IPS-18c (cell line): ENCODE data around the gene KCNG2.

Source experiments
- H3K4me3 ChIP-seq: 2 replicates; pipeline ENCODE4 v1.7.0; 2013; ENCODE audit warnings: low read depth, mild to moderate bottlenecking, low read length, moderate library complexity; ENCODE audit not compliant: insufficient read depth
- H3K9me3 ChIP-seq: one replicate; pipeline ENCODE4 v1.6.1; 2013; ENCODE audit warnings: mild to moderate bottlenecking, low read length, moderate library complexity; ENCODE audit not compliant: control insufficient read depth, insufficient read depth

Gene KCNG2

DNA sequence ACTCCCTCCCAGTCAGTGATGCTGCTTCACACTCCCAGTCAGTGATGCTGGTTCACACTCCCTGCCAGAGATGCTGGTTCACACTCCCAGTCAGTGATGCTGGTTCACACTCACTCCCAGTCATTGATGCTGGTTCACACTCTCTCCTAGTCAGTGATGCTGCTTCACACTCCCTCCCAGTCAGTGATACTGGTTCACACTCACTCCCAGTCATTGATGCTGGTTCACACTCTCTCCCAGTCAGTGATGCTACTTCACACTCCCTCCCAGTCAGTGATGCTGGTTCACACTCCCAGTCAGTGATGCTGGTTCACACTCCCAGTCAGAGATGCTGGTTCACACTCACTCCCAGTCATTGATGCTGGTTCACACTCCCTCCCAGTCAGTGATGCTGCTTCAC is 34.3 kb upstream of the KCNG2 start:
- Histone ChIP-seq H3K4me3 (no peak overlapping the region), H3K9me3 (peaks cover 2% of the 10 kb centered on the region)

DNA sequence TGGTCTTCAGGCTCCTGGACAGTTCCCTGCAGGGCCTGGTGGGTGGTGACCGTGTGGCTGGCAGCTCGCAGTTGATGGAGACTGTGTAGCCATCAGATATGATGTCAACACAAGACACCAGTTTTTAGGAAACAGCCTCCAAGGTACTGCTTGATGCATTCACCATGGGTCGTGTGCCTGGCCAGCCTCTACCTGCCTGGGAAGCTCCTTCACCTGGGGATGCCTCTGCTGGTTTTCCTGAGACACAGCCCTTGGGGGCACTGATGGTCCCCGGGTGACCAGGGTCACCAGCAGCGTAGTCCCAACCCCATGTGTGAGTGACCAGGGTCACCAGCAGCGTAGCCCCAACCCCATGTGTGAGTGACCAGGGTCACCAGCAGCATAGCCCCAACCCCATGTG is 33.6 kb upstream of the KCNG2 start:
- no peak overlapping the region for H3K4me3 ChIP-seq
- H3K9me3 ChIP-seq = peaks cover 2% of the 10 kb centered on the region

DNA sequence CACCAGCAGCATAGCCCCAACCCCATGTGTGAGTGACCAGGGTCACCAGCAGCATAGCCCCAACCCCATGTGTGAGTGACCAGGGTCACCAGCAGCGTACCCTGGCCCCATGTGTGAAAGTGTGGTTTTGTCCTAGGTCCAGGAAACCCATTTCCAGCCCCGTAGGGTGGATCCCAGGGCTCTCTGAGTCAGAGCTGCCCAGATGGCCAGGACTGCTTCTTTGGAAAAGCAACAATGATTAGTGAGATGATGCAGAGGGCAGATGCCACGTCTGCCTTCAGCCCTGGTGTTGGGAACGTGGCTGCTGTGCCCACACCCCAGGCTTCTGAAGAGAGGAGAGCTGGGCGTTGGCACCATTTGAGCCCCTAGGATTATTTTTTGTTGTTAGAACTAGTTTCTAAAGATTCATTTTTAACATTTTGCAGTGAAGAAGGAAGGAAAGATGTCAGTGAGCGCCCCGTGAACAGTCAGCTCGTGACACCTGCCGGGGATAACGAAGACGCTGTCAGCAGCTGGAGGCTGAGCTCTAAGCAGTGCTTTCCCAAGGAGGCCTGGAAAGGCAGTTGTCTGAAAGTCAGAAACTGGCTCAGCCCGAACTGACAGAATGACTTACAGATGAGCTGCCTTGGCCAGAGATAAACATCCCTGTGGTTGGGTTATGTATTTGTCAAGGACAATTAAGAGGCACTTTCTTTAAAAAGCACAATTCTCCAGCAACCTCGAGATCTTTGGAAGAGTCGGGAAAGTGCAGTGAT is 32.1 kb upstream of the KCNG2 start:
- peaks cover 4% of the 10 kb centered on the region for H3K9me3 ChIP-seq
- no peak overlapping the region for H3K4me3 ChIP-seq

DNA sequence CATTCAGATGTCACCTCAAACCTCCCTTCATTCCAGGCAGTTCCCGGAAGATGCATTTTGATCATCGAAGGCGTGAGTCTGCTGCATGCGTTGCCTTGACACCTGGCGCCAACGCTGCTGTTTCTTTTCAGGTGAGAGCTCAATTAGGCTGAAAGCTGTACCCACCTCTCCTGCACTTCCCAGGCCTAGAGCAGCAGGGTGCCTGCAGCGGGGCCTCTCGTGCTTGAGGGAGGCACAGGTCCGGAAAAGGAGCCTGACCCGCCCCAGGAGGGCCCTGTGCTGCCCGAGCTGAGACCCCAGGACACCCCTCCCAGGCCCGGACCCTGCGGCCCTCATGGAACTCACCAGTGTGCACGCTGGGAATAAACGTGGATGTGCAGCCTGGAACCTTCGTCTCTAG is 31.4 kb upstream of the KCNG2 start:
- peaks cover 4% of the 10 kb centered on the region for H3K9me3 ChIP-seq
- H3K4me3 ChIP-seq = no peak overlapping the region

DNA sequence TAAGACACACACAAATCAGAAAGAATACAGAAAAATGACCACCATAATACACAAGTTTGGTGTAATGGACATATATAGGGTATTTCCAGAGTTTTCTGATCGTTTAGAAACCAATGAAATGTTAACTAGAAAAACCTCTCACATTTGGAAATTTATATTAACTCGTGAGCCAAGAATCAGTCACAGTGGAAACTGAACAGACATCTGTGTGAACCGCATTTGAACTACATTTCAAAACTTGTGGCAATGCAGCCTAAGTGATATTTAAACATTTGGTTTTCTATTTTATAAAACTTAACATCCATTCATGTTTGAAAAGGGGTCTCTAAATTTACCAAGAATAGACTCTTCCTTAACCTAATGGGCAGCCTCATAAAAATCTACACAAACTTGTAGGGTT is 29.0 kb upstream of the KCNG2 start:
- Histone ChIP-seq H3K9me3 (peaks cover 4% of the 10 kb centered on the region), H3K4me3 (no peak overlapping the region)

DNA sequence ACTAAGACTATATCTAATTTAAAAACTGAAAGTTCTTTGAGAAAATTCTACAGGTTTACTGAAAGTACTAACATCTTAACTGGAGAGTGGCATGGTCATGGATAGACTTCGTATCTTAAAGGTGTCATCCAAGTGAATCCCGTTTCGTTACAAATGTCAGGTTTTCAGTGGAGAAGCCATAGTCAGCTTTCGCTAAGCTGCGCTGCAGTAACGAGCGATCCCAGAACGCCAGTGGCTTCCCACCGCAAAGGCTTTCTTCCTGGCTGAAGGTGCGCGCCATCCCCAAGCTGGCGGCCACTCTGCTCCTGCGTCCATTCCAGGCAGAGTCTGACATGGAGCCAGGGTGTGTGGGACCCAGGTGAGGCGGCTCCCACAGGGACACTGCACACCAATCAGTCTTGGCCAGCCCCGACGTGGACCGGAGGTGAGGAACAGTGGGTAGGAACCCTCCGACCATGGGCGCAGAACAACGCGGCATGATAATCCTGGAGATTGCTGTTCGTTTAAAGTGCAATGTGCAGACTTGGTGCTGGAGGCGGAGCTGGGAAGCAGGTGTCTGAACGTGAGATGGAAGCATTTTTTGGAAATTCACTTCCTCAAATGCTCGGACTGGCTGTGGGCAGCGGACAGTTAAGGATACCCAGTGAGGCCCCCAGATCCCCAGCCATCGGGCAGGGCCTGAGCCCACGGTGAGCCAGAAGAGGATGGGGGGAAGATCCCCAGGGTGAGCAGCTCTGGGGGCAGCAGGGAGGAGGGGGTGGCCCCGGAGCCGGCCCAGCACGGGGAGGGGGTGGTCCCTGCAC is 27.8 kb upstream of the KCNG2 start:
- no peak overlapping the region; the same call in 1 of the 2 replicates for H3K4me3 ChIP-seq

DNA sequence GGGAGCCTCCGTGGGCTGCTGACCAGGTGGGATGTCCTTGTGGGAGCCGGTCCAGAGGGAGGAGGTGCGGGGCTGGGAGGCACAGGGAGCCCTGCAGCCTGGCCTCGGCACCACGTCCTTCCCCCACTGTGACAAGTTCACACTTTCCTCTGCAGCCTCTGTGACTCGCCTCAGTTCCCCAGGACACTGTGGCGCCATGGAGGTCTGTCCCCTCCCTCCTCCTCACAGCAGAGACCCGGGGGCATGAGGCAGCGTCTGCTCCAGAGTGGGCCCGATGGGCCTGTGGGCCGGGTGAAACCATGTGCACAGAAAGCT is 27.3 kb upstream of the KCNG2 start:
- Histone ChIP-seq H3K4me3 (no peak overlapping the region), H3K9me3 (peaks cover 4% of the 10 kb centered on the region)

More for the DNA sequence above, 27.8 kb upstream of the KCNG2 start:
- peaks cover 4% of the 10 kb centered on the region for H3K9me3 ChIP-seq

DNA sequence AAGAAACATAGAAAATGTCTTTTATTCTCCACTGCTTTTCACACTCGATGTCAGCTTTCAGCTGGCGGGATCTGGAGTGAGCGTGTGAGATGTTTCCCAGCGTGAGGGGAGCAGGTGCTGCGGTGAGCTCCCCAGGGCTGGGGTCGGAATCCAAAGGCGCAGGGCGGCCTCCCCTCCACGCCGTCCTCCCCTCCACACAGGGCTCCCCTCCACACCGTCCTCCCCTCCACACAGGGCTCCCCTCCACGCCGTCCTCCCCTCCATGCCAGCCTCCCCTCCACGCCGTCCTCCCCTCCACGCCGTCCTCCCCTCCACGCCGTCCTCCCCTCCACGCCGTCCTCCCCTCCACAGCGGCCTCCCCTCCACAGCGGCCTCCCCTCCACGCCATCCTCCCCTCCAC is 26.9 kb upstream of the KCNG2 start:
- no peak overlapping the region for H3K4me3 ChIP-seq
- peaks cover 4% of the 10 kb centered on the region for H3K9me3 ChIP-seq

DNA sequence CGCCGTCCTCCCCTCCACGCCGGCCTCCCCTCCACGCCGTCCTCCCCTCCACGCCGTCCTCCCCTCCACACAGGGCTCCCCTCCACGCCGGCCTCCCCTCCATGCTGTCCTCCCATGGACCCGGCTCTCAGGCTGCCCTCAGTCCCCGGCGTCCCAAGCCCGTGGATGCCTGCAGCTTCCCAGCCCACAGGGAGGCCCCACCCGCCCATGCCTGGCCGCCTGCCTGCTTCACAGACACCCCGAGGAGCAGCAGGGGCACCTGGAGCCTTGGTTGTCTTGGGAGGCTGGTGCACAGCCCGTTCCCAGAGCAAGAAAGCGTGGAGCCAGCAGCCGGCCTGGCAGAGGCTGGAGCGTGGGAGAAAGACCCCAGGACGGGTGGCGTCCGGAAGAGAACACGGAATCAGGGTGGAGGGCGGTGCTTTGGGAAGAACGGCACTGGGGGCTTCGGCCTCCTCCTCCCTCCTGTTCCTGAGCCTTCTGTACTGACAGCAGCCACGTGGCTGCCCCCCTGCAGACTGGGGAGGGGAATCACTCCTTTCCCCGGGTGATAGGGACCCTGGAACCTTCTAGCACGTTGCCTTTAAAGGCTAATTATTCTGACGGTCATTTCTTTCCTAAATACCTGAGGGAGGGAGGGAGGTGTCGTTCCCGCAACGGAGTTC is 26.2 kb upstream of the KCNG2 start:
- H3K4me3 ChIP-seq = no peak overlapping the region
- H3K9me3 ChIP-seq = peaks cover 4% of the 10 kb centered on the region

DNA sequence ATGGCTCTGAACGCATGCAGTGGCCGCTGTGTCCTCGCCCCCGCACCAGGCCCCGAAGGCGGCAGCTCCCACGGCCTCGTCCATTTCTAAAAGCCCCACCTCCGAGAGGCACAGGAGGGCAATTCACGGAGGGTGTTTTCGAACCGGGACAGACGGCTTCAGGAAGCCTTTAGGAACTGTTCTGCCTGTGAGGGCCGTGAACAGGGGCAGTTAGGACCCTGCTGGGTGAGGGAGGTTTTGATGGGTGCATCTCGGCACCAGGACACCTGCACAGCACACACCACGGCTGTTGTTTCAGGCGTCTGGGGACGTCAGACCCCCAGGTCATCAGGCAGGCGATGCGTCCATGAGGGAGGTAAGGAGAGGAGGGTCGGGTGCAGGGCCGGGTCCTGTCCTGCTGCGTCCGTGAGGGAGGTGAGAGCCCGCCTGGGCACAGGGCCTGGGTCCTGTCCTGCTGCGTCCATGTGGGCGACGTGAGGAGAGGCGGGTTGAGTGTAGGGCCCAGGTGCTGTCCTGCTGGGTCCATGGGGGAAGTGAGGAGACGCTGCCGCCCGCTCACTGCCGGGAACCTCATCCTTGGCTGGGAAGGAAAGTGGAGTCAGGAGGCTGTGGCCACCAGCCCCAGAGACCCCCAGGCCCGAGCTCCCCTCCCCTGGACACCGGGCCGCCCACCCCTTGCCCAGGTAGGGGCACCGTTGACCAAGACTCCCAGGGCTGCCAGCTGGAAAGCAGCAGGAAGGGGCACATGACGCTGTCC is 25.5 kb upstream of the KCNG2 start:
- Histone ChIP-seq H3K9me3 (peaks cover 2% of the 10 kb centered on the region), H3K4me3 (no peak overlapping the region)

DNA sequence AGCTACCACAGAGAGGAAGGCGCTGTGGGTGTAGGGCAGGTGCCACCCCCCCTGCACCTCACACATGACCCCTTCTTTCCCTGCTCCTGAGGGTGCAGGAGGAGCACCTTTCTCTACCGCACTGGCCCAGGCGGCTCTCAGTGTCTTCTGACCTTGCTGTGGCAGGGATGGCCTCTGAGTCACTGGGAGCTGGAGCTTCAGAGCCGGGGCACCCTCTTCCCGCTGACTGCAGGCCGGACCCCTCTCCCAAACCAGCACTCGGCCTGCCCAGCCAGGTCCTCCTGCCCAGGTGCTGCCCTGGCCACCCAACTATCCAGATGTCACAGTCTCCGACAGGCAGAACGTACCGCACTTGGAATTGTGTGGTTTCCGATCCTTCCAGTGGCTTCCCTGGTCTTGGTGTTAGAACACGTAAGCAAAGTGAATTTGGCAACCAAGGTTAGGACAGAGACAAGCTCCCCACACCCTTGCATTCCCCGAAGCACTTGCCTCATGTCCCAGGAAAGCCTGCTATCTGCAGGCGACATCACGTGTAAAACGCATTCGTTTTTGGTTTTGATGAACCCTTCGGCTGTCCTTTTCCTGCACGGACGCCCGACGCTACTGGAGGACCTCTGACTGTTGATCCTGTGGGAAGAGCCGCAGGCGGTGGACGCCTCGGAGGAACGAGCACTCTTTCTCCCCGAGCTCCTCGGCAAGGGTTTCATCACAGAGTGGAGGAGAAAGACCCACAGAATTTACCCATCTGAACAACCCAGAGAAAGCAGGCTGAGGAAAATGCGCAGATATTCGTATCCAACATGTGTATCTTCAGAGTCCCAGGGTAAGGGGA is 24.7 kb upstream of the KCNG2 start:
- no peak overlapping the region for H3K4me3 ChIP-seq
- H3K9me3 ChIP-seq = peaks cover 2% of the 10 kb centered on the region

DNA sequence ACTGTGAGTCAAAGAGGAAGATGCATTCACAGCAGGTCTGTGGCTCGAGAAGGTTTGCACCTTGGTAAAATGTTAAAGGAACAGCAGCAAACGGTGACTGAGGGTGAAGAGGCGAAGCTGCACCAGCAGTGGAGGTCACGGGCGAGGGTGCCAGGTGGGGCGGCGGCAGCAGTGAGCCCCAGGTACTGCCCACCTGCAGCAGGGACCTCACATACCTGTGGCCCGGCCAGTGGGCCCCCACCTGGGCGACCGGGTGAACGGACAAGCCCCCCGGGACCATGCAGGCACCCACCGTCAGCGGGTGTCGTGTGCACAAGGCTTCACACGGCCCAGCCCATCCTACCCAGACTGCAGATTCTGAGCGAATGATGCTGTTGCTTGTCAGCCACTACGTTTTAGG is 23.6 kb upstream of the KCNG2 start:
- H3K4me3 ChIP-seq = no peak overlapping the region
- peaks cover 2% of the 10 kb centered on the region for H3K9me3 ChIP-seq

DNA sequence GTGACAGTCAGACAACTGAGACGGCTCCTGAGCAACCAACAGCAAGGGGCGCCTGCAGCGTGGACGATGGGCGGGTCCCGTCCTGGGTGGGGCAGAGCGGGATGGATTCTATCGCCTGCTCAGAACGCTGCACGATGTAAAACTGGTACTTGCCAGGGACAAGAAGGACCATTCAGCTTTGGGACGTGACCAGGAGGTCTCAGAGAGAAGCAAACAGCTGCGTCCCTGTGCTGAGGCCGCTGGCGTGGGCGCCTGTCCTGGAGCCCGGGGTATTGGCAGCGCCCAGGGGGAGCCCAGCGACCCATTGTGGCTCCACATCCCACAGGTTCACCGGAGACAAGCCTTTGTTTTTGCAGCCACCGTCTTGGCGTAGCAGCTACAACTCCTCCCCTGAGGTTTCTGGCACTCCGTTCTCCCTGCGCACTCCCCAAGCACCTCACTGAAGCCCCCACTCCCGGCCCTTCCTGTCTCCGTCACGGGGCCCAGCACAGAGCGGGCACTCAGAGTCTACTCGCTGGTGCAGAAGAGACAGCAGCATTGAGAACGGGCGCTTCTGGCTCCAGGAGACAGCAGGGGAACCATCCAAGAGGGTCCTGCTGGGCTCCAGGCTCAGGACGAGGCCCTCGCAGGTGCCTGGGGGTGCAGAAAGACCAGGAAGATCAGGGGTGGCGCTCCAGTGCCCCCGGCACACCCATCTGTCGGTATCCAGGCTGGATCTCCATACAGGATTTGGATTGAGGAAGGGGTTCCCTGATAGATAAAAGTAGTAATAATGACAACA is 22.1 kb upstream of the KCNG2 start:
- no peak overlapping the region for H3K4me3 ChIP-seq

DNA sequence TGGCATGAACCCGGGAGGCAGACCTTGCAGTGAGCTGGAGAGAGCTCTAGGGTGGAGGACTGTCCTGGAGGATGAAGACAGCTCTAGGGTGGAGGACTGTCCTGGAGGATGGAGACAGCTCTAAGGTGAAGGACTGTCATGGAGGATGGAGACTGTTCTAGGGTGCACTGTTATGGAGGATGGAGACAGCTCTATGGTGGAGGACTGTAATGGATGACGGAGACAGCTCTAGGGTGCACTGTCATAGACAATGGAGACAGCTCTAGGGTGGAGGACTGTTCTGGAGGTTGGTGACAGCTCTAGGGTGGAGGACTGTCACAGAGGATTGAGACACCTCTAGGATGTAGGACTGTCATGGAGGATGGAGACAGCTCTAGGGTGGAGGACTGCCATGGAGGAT is 21.1 kb upstream of the KCNG2 start:
- no peak overlapping the region for H3K4me3 ChIP-seq
- H3K9me3 ChIP-seq = no peaks in the 10 kb centered on the region

More for the DNA sequence above, 22.1 kb upstream of the KCNG2 start:
- H3K9me3 ChIP-seq = no peaks in the 10 kb centered on the region

DNA sequence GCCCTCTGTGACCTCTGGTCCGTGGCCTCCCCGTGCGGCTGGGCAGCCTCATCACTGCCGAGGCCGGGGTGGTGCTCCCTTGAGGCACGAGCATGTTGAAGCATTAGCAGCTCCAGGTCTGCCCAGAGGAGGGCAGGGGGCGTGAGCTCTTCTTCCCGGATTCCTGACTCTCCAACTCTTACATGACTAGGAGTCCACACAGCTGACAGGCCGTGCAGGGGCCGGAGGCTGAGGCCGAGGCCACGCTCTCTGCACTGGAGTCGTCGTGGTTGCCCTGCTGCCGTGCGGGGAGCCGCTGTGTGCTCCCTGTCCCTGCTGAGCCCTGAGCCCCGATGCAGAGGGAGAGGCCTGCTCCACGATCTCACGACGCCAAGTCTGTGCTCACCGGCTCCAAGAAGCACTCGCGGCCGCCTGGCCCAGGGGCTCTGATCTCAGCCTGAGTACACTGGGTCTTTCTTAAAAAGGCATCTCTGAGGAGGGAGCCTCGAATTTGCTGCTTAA is 19.4 kb upstream of the KCNG2 start:
- H3K4me3 ChIP-seq = no peak overlapping the region
- no peaks in the 10 kb centered on the region for H3K9me3 ChIP-seq
